Hepatocyte (in vitro differentiated cells): Measurements from ENCODE around the gene RAD9A. TPM values are rescaled to one million over a fixed set of nuclear protein-coding genes. Genes with fewer than 3 reads are reported as not detected.

Experiments used
- DNase-seq: peaks from one replicate; pipeline ENCODE4 v3.0.0-alpha.2; 2016; ENCODE audit warnings: low spot score
- H2AFZ ChIP-seq: fragments of 200-600 bp; sonication (generic); 2 replicates; pipeline ENCODE4 v1.6.0; 2016; ENCODE audit warnings: antibody characterized with exemption, mild to moderate bottlenecking
- H3K27ac ChIP-seq: fragments of 200-600 bp; sonication (generic); 2 replicates; pipeline ENCODE4 v1.5.1; 2016; ENCODE audit warnings: mild to moderate bottlenecking
- H3K27me3 ChIP-seq: fragments of 200-600 bp; sonication (generic); 2 replicates; pipeline ENCODE4 v1.6.1; 2016
- H3K36me3 ChIP-seq: fragments of 200-600 bp; sonication (generic); replicated peaks from 2 replicates; pipeline ENCODE4 v1.5.1; 2016; ENCODE audit warnings: low read depth; ENCODE audit not compliant: insufficient read depth
- H3K4me1 ChIP-seq: fragments of 200-600 bp; sonication (generic); 2 replicates; pipeline ENCODE4 v1.5.1; 2016; ENCODE audit warnings: mild to moderate bottlenecking, moderate library complexity; ENCODE audit not compliant: insufficient read depth
- H3K4me2 ChIP-seq: fragments of 200-600 bp; sonication (generic); 2 replicates; pipeline ENCODE4 v1.6.0; 2016
- H3K4me3 ChIP-seq: fragments of 200-600 bp; sonication (generic); 2 replicates; pipeline ENCODE4 v1.5.1; 2016; ENCODE audit warnings: mild to moderate bottlenecking
- H3K79me2 ChIP-seq: fragments of 200-600 bp; sonication (generic); 2 replicates; pipeline ENCODE4 v1.6.0; 2017; ENCODE audit warnings: mild to moderate bottlenecking
- H3K9me2 ChIP-seq: fragments of 200-600 bp; sonication (generic); replicated peaks from 2 replicates; pipeline ENCODE4 v1.6.0; 2017; ENCODE audit warnings: mild to moderate bottlenecking; ENCODE audit not compliant: insufficient read depth
- H3K9me3 ChIP-seq: fragments of 200-600 bp; sonication (generic); 2 replicates; pipeline ENCODE4 v1.5.1; 2016; ENCODE audit warnings: low read depth, mild to moderate bottlenecking
- H4K20me1 ChIP-seq: fragments of 200-600 bp; sonication (generic); 2 replicates; pipeline ENCODE4 v1.6.0; 2016; ENCODE audit warnings: mild to moderate bottlenecking; ENCODE audit not compliant: insufficient read depth, poor library complexity, severe bottlenecking
- EZH2 ChIP-seq: fragments of 200-600 bp; sonication (generic); IDR thresholded peaks from 2 replicates; pipeline ENCODE4 v1.6.1; 2016; ENCODE audit warnings: antibody characterized with exemption, mild to moderate bottlenecking, borderline replicate concordance
- EZH2phosphoT487 ChIP-seq: fragments of 200-600 bp; sonication (generic); IDR thresholded peaks from one replicate; pipeline ENCODE4 v1.6.1; 2018; ENCODE audit warnings: antibody characterized with exemption, mild to moderate bottlenecking, low read depth, moderate library complexity; ENCODE audit not compliant: unreplicated experiment, severe bottlenecking
- WGBS: methylation state at CpG from one replicate; pipeline ENCODE4 v1.1.6; 2016; ENCODE audit warnings: low lambda C conversion rate; ENCODE audit errors: missing lambda C conversion rate; 5-methylcytosine and 5-hydroxymethylcytosine counted together
- polyA plus RNA-seq: library from polyadenylated mRNA; unstranded; fragments of >200 nt; fragmentation: Nextera tagmentation; extraction: Ambion mirVana; gene quantifications from 2 replicates; pipeline ENCODE4 v1.2.1, GENCODE V29; 2016
- total RNA-seq: library from RNA; depleted of rRNA; stranded (reverse); fragments of >200 nt; gene quantifications from 2 replicates; pipeline ENCODE4 v1.2.3, GENCODE V29; 2014
- TF ChIP-seq, protein P1 (sequence below): fragments of 200-600 bp; sonication (generic); IDR thresholded peaks from 2 replicates; pipeline ENCODE4 v1.5.1; 2016; ENCODE audit warnings: antibody characterized with exemption, mild to moderate bottlenecking; ENCODE audit not compliant: poor library complexity

The RAD9A gene
- total and polyA plus RNA-seq, 2 experiments from 2014 or later = 20.2 to 24.0 TPM

DNA sequence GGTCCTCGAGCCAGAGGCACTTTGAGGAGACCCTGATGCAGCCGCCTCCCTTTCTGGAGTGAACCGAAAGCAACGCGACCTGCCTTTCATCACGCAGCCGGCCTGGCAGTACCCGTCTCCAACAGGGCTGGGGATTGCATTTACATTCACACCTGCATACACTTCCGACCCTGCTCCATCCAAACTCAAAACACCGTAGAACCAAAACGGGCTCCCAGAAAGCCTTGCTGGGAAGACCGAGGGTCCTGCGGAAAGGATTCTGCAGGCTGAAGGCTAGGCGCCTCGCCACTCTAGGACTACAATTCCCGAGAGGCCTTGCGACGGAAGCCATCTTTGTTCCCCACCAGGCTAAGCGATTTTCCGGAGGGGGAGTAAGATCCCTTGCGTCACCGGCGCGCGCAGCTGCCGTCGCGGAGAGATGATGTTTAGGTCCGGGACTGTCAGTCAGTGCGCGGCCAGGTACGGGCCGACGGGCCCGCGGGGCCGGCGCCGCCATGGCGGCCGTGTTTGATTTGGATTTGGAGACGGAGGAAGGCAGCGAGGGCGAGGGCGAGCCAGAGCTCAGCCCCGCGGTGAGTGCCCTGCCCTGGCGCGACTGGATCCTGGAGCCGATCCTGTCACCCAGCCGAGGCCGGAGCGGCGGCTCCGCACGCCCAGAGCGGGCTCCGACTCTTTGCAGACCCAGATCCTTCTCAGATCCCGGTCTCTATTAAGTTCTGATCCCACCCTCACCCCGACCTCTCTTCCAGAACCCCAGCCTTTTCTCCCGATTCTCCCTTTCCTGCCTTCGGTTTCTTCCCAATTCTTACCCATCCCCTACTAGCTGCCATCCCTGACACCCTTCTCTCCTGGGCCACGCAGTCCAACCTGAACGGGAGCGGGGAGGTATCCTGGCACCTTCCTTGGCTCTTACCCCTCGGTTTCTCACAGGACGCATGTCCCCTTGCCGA, 36.5 kb downstream of the RAD9A start, which contains the start of gene RPS6KB2:
Gene RPS6KB2, plus strand, starts transcription at position 443 of the 950 bp plus-strand sequence. Its CDS starts 52 bp downstream, at position 495.
- peak; percentile 98 for DNase-seq
- Histone ChIP-seq H3K4me3 (peak within 1 kb of the TSS; percentile 86), H4K20me1 (no peaks in the 10 kb centered on the region), H3K4me2 (peak within 1 kb of the TSS; percentile 96), H3K79me2 (peaks cover 24% of the 10 kb centered on the region), H3K27me3 (no peaks in the 10 kb centered on the region), H3K9me3 (no peaks in the 10 kb centered on the region), H3K36me3 (no peaks in the 10 kb centered on the region), H3K27ac (peak within 1 kb of the TSS; percentile 84), H3K9me2 (no peaks in the 10 kb centered on the region), H3K4me1 (peaks cover 10% of the 10 kb centered on the region), H2AFZ (peak within 1 kb of the TSS; percentile 57)
- TF ChIP-seq EZH2phosphoT487 (no peak), EZH2 (no peak)
- TF ChIP-seq, protein P1, sequence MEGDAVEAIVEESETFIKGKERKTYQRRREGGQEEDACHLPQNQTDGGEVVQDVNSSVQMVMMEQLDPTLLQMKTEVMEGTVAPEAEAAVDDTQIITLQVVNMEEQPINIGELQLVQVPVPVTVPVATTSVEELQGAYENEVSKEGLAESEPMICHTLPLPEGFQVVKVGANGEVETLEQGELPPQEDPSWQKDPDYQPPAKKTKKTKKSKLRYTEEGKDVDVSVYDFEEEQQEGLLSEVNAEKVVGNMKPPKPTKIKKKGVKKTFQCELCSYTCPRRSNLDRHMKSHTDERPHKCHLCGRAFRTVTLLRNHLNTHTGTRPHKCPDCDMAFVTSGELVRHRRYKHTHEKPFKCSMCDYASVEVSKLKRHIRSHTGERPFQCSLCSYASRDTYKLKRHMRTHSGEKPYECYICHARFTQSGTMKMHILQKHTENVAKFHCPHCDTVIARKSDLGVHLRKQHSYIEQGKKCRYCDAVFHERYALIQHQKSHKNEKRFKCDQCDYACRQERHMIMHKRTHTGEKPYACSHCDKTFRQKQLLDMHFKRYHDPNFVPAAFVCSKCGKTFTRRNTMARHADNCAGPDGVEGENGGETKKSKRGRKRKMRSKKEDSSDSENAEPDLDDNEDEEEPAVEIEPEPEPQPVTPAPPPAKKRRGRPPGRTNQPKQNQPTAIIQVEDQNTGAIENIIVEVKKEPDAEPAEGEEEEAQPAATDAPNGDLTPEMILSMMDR = no peak
- WGBS = 3% methylated on average over 68 of the region's 68 CpGs

DNA sequence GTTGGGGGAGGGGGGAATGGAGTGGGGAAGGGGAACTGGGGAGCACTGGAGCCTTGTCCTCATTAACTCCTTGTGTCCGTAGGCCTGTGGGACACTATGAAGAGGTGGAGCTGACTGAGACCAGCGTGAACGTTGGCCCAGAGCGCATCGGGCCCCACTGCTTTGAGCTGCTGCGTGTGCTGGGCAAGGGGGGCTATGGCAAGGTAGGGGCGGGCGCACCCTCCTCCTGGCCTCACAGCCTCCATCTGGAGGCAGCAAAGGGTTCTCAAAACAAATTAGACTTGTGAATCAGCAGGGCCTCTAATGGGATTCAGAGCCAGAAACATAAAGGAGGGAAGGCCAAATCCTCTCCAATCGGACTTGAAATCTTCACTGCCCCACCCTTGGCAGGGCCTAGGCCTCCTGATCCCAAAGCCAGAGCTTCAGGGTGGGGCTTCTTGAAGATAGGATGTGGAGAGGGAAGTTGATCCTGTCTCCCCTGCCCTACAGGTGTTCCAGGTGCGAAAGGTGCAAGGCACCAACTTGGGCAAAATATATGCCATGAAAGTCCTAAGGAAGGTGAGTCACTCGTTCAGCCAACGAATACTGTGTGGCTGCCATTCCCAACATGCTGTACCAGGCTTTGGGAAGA, 37.4 kb downstream of the RAD9A start:
- 71% methylated on average over 9 of the region's 12 CpGs for WGBS
- H3K27ac ChIP-seq = peak overlapping the region; percentile 84

DNA sequence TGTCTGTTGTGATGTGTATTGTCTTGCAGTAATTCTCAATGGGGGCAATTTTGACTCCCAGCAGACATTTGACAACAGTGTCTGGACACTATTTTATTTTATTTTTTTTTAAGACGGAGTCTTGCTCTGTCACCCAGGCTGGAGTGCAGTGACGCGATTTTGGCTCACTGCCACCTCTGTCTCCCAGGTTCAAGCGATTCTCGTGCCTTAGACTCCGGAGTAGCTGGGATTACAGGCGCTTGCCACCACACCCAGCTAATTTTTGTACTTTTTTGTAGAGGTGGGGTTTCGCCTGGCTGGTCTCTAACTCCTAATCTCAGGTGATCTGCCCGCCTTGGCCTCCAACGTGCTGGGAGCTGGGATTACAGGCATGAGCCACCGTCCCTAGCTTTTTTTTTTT, 37.9 kb downstream of the RAD9A start:
- Histone ChIP-seq H3K4me2 (peak overlapping the region; percentile 96), H4K20me1 (no peaks in the 10 kb centered on the region), H3K9me3 (no peaks in the 10 kb centered on the region), H3K4me1 (peaks cover 10% of the 10 kb centered on the region), H3K36me3 (no peaks in the 10 kb centered on the region), H2AFZ (no peak overlapping the region), H3K79me2 (peaks cover 24% of the 10 kb centered on the region), H3K9me2 (no peaks in the 10 kb centered on the region), H3K27me3 (no peaks in the 10 kb centered on the region), H3K4me3 (no peak overlapping the region), H3K27ac (no peak overlapping the region)
- 93% methylated on average over 11 of the region's 11 CpGs for WGBS
- TF ChIP-seq, protein P1 = no peak
- TF ChIP-seq EZH2 = no peak
- no peak for TF ChIP-seq EZH2phosphoT487
- DNase-seq = no peak

More for the DNA sequence above, 37.4 kb downstream of the RAD9A start:
- H4K20me1 ChIP-seq = no peaks in the 10 kb centered on the region
- peaks cover 24% of the 10 kb centered on the region for H3K79me2 ChIP-seq
- no peaks in the 10 kb centered on the region for H3K9me2 ChIP-seq
- TF ChIP-seq EZH2 = no peak
- TF ChIP-seq EZH2phosphoT487 = no peak
- TF ChIP-seq, protein P1 = no peak
- peak overlapping the region; percentile 96 for H3K4me2 ChIP-seq
- H3K27me3 ChIP-seq = no peaks in the 10 kb centered on the region
- H3K36me3 ChIP-seq = no peaks in the 10 kb centered on the region
- H3K9me3 ChIP-seq = no peaks in the 10 kb centered on the region
- H2AFZ ChIP-seq = peak overlapping the region; percentile 57
- DNase-seq = no peak
- H3K4me1 ChIP-seq = peaks cover 10% of the 10 kb centered on the region
- H3K4me3 ChIP-seq = peak overlapping the region; percentile 86
